Myocyte (in vitro differentiated cells): ENCODE results near the gene GCA. TPM values are rescaled to one million over a fixed set of nuclear protein-coding genes. Genes with fewer than 3 reads are reported as not detected.

ENCODE experiments used
- DNase-seq: peaks from one replicate; pipeline ENCODE4 v3.0.0-alpha.2; 2012; ENCODE audit warnings: low read depth
- total RNA-seq: library from RNA; depleted of rRNA; stranded (reverse); fragments of >200 nt; gene quantifications from 2 replicates; pipeline ENCODE4 v1.2.3, GENCODE V29; 2014

The GCA gene
- total RNA-seq, 1 donor from 2014 or later: 1.3 TPM

GRCh38 chr2:162327806-162328205 lies 16.1 kb upstream of the GCA start:
- no peak for DNase-seq

GRCh38 chr2:162328424-162329157 lies 15.3 kb upstream of the GCA start:
- no peak for DNase-seq

GRCh38 chr2:162330881-162331280 lies 13.1 kb upstream of the GCA start:
- DNase-seq: peak; percentile 19

- DNase-seq: peak; percentile 31
Observed at GRCh38 chr2:162333968-162334367, 10.0 kb upstream of the GCA start.

GRCh38 chr2:162337868-162338267 lies 6.1 kb upstream of the GCA start:
- DNase-seq: no peak

- no peak for DNase-seq
Observed at GRCh38 chr2:162340822-162341221, 3.1 kb upstream of the GCA start.

GRCh38 chr2:162342321-162342720 lies 1.6 kb upstream of the GCA start:
- no peak for DNase-seq

GRCh38 chr2:162342841-162343240 lies 1.1 kb upstream of the GCA start:
- no peak for DNase-seq

GRCh38 chr2:162343492-162343823 lies 474 bp upstream of the GCA start:
- no peak for DNase-seq

GRCh38 chr2:162344617-162344950 lies 652 bp downstream of the GCA start:
- DNase-seq: no peak

GRCh38 chr2:162365392-162365791 lies 21.5 kb downstream of the GCA start:
- DNase-seq: no peak

- DNase-seq: no peak
Observed at GRCh38 chr2:162368494-162368893, 24.6 kb downstream of the GCA start.

- no peak for DNase-seq
Observed at GRCh38 chr2:162369551-162369950, 25.6 kb downstream of the GCA start.

- DNase-seq: no peak
Observed at GRCh38 chr2:162370931-162371330, 27.0 kb downstream of the GCA start.

- no peak for DNase-seq
Observed at GRCh38 chr2:162372818-162373217, 28.9 kb downstream of the GCA start.

- no peak for DNase-seq
Observed at GRCh38 chr2:162379719-162380580, 36.0 kb downstream of the GCA start.

GRCh38 chr2:162381851-162382250 lies 37.9 kb downstream of the GCA start:
- no peak for DNase-seq

GRCh38 chr2:162382278-162382677 lies 38.3 kb downstream of the GCA start:
- peak; percentile 6 for DNase-seq

- no peak for DNase-seq
Observed at GRCh38 chr2:162385536-162385935, 41.6 kb downstream of the GCA start.

GRCh38 chr2:162390801-162391200 lies 46.9 kb downstream of the GCA start:
- no peak for DNase-seq

- no peak for DNase-seq
Observed at GRCh38 chr2:162400336-162400735, 56.4 kb downstream of the GCA start.

GRCh38 chr2:162401871-162402270 lies 57.9 kb downstream of the GCA start:
- no peak for DNase-seq

- peak; percentile 54 for DNase-seq
Observed at GRCh38 chr2:162403884-162404283, 60.0 kb downstream of the GCA start.
